MM.1S (cell line): ENCODE data around the gene DIO1.
"Not testable (repeated sequence)": the region's sequence is repeated elsewhere in the genome, so short reads cannot be mapped to it uniquely, and the experiment has no call there.

Source experiments
- DNase-seq: peaks from one replicate; pipeline ENCODE4 v3.0.0-alpha.2; 2015
- H2AFZ ChIP-seq: fragments of 300-600 bp; sonication (generic); 2 replicates; pipeline ENCODE4 v1.6.0; 2016; ENCODE audit warnings: antibody characterized with exemption, low read length
- H3F3A ChIP-seq: fragments of 300-600 bp; sonication (generic); 2 replicates; pipeline ENCODE4 v1.6.1; 2016; ENCODE audit warnings: mild to moderate bottlenecking, antibody characterized with exemption, low read length, moderate library complexity, mixed read lengths; ENCODE audit not compliant: insufficient read depth
- H3K27ac ChIP-seq: fragments of 300-600 bp; sonication (generic); 2 replicates; pipeline ENCODE4 v1.5.1; 2016; ENCODE audit warnings: mild to moderate bottlenecking, low read length
- H3K27me3 ChIP-seq: fragments of 300-600 bp; sonication (generic); replicated peaks from 2 replicates; pipeline ENCODE4 v1.6.0; 2016; ENCODE audit warnings: low read length; ENCODE audit not compliant: insufficient read depth
- H3K36me3 ChIP-seq: fragments of 300-600 bp; sonication (generic); replicated peaks from 2 replicates; pipeline ENCODE4 v1.6.1; 2016; ENCODE audit warnings: mild to moderate bottlenecking, low read length, mixed read lengths; ENCODE audit not compliant: insufficient read depth
- H3K4me1 ChIP-seq: fragments of 300-600 bp; sonication (generic); 2 replicates; pipeline ENCODE4 v1.6.1; 2016; ENCODE audit warnings: low read length, mixed read lengths
- H3K4me2 ChIP-seq: fragments of 300-600 bp; sonication (generic); 2 replicates; pipeline ENCODE4 v1.6.0; 2016; ENCODE audit warnings: low read depth, low read length
- H3K4me3 ChIP-seq: fragments of 300-600 bp; sonication (generic); 2 replicates; pipeline ENCODE4 v1.5.1; 2016; ENCODE audit warnings: low read length, mixed read lengths
- H3K79me2 ChIP-seq: fragments of 300-600 bp; sonication (generic); 2 replicates; pipeline ENCODE4 v1.6.1; 2016; ENCODE audit warnings: mixed run types, low read length, mixed read lengths
- H3K9ac ChIP-seq: fragments of 300-600 bp; sonication (generic); 2 replicates; pipeline ENCODE4 v1.6.1; 2016; ENCODE audit warnings: low read length, mixed read lengths
- H3K9me2 ChIP-seq: fragments of 300-600 bp; sonication (generic); replicated peaks from 2 replicates; pipeline ENCODE4 v1.6.1; 2016; ENCODE audit warnings: mild to moderate bottlenecking, low read length, mixed read lengths; ENCODE audit not compliant: insufficient read depth
- H3K9me3 ChIP-seq: fragments of 300-600 bp; sonication (generic); replicated peaks from 2 replicates; pipeline ENCODE4 v1.6.1; 2016; ENCODE audit warnings: mild to moderate bottlenecking, low read length, mixed read lengths; ENCODE audit not compliant: insufficient read depth
- H4K20me1 ChIP-seq: fragments of 300-600 bp; sonication (generic); 2 replicates; pipeline ENCODE4 v1.6.1; 2016; ENCODE audit warnings: mild to moderate bottlenecking, low read length, moderate library complexity, mixed read lengths; ENCODE audit not compliant: insufficient read depth
- EZH2 ChIP-seq: fragments of 300-600 bp; sonication (generic); optimal IDR thresholded peaks from 2 replicates; pipeline ENCODE3; 2017; ENCODE audit warnings: low read depth, mild to moderate bottlenecking, antibody characterized with exemption, low read length, mixed read lengths
- EZH2phosphoT487 ChIP-seq: fragments of 300-600 bp; sonication (generic); IDR thresholded peaks from 2 replicates; pipeline ENCODE4 v1.6.1; 2018; ENCODE audit warnings: antibody characterized with exemption, low read length
- TF ChIP-seq, protein P1 (sequence below): fragments of 300-600 bp; sonication (generic); IDR thresholded peaks from 2 replicates; pipeline ENCODE4 v1.5.1; 2016; ENCODE audit warnings: antibody characterized with exemption, low read length, mixed read lengths

The DIO1 gene

DNA sequence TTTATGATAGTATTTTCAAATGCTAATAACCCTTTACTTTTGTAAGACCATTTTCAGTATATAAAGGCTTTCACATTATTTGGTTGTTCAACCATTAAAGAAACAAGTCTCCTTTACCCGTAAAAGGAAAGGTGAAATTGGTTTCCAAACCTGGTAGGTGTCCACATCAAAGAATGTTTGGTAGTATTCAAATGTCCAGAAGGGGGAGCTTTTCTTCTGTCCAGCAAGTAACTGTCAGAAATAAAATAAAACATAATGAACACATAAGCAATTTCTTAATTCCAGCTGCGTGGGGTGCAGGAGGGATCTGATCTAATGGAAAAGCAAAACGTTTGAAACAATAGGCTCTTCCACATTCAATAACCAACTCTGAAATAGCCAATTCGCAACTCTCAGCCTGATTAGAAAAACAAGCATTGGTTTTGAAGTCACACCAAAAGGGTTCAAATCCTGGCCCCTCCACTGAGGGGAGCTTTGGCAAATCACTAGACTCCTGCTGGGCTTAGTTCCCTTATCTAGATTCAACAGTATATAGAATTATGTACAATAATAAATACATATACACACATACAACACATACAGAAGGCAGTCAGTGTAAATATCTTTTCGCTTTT lies 15.4 kb upstream of the DIO1 start:
- no peaks in the 10 kb centered on the region for H3K9me2 ChIP-seq
- no peaks in the 10 kb centered on the region for H3K9me3 ChIP-seq
- no peak overlapping the region for H3K27ac ChIP-seq
- no peaks in the 10 kb centered on the region for H3K4me1 ChIP-seq
- H3K4me3 ChIP-seq = no peak overlapping the region
- no peaks in the 10 kb centered on the region for H3F3A ChIP-seq
- H4K20me1 ChIP-seq = no peaks in the 10 kb centered on the region
- H2AFZ ChIP-seq = no peak overlapping the region
- H3K4me2 ChIP-seq = no peak overlapping the region
- H3K27me3 ChIP-seq = no peaks in the 10 kb centered on the region
- TF ChIP-seq, protein P1, sequence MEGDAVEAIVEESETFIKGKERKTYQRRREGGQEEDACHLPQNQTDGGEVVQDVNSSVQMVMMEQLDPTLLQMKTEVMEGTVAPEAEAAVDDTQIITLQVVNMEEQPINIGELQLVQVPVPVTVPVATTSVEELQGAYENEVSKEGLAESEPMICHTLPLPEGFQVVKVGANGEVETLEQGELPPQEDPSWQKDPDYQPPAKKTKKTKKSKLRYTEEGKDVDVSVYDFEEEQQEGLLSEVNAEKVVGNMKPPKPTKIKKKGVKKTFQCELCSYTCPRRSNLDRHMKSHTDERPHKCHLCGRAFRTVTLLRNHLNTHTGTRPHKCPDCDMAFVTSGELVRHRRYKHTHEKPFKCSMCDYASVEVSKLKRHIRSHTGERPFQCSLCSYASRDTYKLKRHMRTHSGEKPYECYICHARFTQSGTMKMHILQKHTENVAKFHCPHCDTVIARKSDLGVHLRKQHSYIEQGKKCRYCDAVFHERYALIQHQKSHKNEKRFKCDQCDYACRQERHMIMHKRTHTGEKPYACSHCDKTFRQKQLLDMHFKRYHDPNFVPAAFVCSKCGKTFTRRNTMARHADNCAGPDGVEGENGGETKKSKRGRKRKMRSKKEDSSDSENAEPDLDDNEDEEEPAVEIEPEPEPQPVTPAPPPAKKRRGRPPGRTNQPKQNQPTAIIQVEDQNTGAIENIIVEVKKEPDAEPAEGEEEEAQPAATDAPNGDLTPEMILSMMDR = peak; percentile 74
- TF ChIP-seq EZH2phosphoT487 (no peak), EZH2 (no peak)
- peak; percentile 73 for DNase-seq
- H3K36me3 ChIP-seq = 0 out of 2 replicates have a peak, but pooled peaks cover 3% of the 10 kb centered on the region
- H3K79me2 ChIP-seq = no peaks in the 10 kb centered on the region
- H3K9ac ChIP-seq = no peak overlapping the region

DNA sequence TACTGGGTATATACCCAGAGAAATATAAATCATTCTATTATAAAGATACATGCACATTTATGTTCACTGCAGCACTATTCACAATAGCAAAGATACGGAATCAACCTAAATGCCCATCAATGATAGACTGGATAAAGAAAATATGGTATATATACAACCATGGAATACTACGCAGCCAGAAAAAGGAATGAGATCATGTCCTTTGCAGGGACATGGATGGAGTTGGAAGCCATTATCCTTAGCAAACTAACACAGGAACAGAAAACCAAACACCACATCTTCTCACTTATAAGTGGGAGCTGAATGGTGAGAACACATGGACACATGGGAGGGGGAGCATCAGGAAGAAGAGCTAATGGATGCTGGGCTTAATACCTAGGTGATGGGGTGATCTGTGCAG lies 12.1 kb upstream of the DIO1 start:
- not testable (repeated sequence) for H4K20me1 ChIP-seq, H3K27me3 ChIP-seq, H3K27ac ChIP-seq, H3K4me1 ChIP-seq, H3K79me2 ChIP-seq, H3K9ac ChIP-seq, DNase-seq, H3K4me2 ChIP-seq, H3K9me2 ChIP-seq, H3K36me3 ChIP-seq, H3K4me3 ChIP-seq, H3K9me3 ChIP-seq, H2AFZ ChIP-seq, H3F3A ChIP-seq

DNA sequence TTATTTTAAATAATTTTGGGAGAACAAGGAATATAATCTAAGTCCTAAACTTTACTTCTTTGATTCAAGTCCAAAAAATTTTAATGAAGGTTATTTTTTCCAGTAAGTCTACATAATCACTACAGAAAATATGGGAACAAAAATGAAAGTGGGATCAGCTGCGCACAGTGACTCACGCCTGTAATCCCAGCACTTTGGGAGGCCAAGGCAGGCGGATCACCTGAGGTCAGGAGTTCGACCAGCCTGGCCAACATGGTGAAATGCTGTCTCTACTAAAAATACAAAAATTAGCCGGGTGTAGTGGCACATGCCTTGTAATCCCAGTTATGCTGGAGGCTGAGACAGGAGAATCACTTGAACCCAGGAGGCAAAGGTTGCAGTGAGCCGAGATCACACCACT lies 10.4 kb upstream of the DIO1 start:
- not testable (repeated sequence) for DNase-seq, H3K9ac ChIP-seq, H3K9me3 ChIP-seq, H3K36me3 ChIP-seq, H3K4me1 ChIP-seq, H3K9me2 ChIP-seq, H3K27ac ChIP-seq, H3K27me3 ChIP-seq, H3K4me2 ChIP-seq, H3F3A ChIP-seq, H3K79me2 ChIP-seq, H4K20me1 ChIP-seq, H3K4me3 ChIP-seq, H2AFZ ChIP-seq

DNA sequence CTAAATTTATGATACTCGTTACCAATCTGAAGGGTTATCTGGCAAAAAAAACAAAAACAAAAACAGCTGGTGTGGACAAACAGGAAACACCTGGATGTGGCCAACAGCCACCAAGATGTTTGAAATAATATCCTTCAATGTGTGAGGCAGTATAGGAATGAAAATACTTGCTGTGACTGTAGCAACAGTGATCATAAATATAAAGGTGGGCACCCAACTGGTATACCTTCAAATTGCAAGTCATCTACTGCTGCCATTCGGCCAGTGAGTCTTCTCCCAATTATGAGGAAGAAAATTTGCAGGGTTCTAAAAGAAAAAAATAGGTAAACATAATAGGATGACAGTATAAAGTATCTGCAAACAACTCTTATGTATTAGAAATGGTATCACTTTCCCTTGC lies 5.3 kb upstream of the DIO1 start:
- TF ChIP-seq EZH2 (no peak), EZH2phosphoT487 (no peak)
- TF ChIP-seq, protein P1 = no peak
- H3K4me2 ChIP-seq = peak overlapping the region; percentile 89
- peak; percentile 30 for DNase-seq
- H3K9me3 ChIP-seq = no peaks in the 10 kb centered on the region
- peak overlapping the region; percentile 99; the same call in 1 of the 2 replicates for H2AFZ ChIP-seq
- no peaks in the 10 kb centered on the region for H4K20me1 ChIP-seq
- H3K27ac ChIP-seq = peak overlapping the region; percentile 66; the same call in 1 of the 2 replicates
- H3K4me1 ChIP-seq = peaks cover 22% of the 10 kb centered on the region
- H3K9me2 ChIP-seq = no peaks in the 10 kb centered on the region
- no peaks in the 10 kb centered on the region for H3K36me3 ChIP-seq
- peaks cover 21% of the 10 kb centered on the region for H3F3A ChIP-seq
- peak overlapping the region; percentile 86 for H3K9ac ChIP-seq
- peaks cover 5% of the 10 kb centered on the region for H3K79me2 ChIP-seq
- no peaks in the 10 kb centered on the region for H3K27me3 ChIP-seq
- peak overlapping the region; percentile 99; the same call in 1 of the 2 replicates for H3K4me3 ChIP-seq
